HG02798 (cell line): Measurements from ENCODE around the gene KCND3.
"Not testable (repeated sequence)": the region's sequence is repeated elsewhere in the genome, so short reads cannot be mapped to it uniquely, and the experiment has no call there.

Experiments used
- ATAC-seq: cut with Tn5 transposase; IDR thresholded peaks from one replicate; pipeline ENCODE4 v1.9.1; 2021; ENCODE audit warnings: mild to moderate bottlenecking; ENCODE audit not compliant: unreplicated experiment, poor library complexity

The KCND3 gene

GRCh38 chr1:111755331-111756123, 233.9 kb downstream of the KCND3 start, which contains the start of gene DDX20:
Gene DDX20 (plus strand): TSS chr1:111755901. CDS start chr1:111755925, 24 bp downstream.
- ATAC-seq: peak; percentile 94

GRCh38 chr1:111754984-111755330, 234.5 kb downstream of the KCND3 start:
- ATAC-seq: no peak

DNA sequence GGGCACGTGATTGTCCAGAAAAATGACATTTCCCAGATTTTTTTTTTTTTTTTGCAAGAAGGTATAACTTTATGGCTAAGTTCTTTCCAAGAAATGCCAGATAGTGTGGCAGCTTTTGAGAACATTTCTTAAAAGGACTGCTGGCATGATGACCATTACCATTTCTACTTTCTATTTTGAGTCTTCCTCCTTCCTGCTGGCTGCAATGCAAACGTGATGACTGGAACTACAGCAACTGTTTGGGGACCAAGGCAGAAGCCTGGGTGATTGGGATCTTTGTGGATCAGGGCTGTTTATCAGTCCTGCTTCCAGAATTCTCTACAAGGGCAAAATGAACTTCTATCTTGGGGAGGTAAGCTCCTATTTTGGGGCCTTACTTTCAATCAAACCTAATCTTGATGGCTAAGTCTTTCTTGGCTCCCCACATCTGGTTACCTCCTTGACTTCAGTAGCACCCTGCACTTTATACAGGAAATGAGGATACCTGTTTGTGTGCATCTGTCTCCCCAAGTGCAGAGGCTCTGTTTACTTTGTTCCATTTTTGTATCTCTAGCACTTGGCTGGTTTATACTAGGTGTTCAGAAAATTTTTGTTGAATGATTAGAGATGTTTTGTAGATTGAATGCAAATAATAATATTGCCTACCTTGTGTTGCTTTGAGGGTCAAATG, 237.4 kb downstream of the KCND3 start:
- ATAC-seq: no peak

DNA sequence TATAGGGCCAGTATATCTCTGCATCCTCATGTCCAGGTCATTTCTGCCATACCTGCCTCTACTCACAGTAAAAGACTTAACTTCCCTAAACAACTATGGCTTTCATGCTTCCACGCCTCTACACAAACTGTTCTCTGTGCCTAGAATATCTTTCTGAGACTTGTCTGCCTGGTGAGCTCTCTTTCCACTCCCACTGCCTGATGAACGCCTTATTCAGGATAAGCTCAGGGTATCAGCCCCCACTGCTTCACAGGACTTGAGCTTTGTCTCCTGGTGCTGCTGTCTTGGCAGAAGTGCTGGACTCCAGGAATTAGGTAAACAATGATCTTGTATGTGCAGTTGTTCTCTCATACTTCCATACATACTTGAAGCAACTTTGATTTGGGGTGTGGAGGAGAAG, 238.6 kb downstream of the KCND3 start:
- no peak for ATAC-seq

DNA sequence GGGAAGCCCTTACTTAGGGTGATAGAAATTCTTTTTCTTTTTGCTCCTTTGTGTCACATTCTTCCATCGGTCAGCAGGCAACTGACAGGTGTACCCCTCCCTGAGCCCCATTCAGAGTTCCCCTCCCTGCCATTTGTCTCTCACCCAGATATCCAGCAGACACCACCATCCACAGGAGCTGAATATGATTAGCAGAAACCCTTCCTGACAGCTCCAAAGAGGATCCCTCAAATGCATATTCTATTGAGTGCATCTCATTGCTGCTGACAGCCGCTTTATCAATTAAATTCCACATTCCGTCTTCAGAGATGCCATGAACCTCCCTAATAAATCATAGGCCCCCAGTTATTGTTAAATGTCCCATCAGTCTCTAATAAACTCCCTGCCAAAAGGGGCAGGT, 239.8 kb downstream of the KCND3 start:
- no peak for ATAC-seq

GRCh38 chr1:111747947-111748346, 241.5 kb downstream of the KCND3 start:
- ATAC-seq: no peak

- ATAC-seq: peak; percentile 61
These were observed 242.2 kb downstream of the KCND3 start for GRCh38 chr1:111747282-111747734.

GRCh38 chr1:111746614-111746999, 242.9 kb downstream of the KCND3 start:
- no peak for ATAC-seq

DNA sequence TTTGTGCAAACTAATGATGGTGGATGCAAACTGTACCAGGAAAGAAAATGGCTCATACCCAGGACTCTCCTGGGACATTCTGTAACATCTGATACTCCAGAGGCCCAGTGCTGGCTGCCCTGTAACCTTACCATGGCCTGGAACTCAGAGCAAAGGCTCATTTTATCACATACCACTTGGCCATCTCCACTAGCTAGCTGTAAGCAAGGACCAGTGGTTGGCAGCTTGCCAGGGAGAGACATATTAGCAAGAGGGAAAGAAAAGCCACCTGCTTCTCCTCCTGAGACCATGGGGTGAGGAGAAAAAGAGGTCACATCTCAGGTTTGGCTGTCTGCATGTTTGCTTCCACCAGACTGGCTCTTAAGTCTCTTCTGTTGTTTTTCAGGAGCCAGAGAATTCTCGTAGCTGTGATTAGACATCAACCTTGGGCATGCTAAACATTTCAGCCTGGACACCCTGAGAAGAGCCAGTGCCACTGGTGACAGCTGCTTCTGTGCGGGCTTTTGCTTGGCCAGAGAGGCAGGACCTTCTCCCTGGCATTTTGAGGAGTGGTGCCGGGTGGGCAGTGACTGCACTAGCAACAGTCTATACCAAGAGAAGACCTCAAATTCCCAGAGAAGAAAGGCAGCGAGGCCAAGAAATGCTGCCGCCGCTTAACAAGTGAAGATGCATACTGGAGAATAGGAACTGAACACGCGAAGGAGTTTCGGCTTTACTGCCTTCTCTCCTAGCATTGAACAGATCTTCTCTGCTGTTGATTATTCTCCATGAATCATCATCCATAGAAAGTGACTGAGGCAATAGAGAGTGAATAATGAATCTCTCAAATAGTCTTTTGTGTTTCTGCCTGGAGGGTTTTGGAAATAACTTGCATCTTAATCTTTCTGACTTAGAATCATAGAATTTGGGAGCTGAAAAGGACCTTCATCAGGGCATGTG, 243.5 kb downstream of the KCND3 start:
- no peak for ATAC-seq

DNA sequence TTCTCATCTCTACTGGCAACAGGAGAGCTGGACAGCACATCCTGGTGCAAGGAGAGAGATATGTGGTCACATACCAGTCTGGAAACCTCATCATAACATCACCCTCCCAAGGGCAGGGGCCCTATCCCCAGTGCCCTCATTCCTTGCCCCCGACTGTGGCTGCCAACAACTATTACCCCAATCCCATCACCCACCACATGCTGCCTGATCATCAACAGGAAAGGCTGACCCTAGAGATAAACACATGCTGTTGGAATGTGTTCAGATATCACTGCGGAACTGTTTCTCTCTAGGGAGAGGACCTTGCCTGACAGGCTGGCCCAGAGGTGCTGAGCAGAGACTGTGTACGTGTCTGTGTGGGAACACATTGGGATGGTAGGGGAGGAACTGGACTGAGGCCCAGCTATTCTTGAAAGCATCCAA, 245.8 kb downstream of the KCND3 start:
- no peak for ATAC-seq

GRCh38 chr1:111742938-111743549, 246.4 kb downstream of the KCND3 start:
- no peak for ATAC-seq

GRCh38 chr1:111742292-111742691, 247.2 kb downstream of the KCND3 start:
- not testable (repeated sequence) for ATAC-seq

DNA sequence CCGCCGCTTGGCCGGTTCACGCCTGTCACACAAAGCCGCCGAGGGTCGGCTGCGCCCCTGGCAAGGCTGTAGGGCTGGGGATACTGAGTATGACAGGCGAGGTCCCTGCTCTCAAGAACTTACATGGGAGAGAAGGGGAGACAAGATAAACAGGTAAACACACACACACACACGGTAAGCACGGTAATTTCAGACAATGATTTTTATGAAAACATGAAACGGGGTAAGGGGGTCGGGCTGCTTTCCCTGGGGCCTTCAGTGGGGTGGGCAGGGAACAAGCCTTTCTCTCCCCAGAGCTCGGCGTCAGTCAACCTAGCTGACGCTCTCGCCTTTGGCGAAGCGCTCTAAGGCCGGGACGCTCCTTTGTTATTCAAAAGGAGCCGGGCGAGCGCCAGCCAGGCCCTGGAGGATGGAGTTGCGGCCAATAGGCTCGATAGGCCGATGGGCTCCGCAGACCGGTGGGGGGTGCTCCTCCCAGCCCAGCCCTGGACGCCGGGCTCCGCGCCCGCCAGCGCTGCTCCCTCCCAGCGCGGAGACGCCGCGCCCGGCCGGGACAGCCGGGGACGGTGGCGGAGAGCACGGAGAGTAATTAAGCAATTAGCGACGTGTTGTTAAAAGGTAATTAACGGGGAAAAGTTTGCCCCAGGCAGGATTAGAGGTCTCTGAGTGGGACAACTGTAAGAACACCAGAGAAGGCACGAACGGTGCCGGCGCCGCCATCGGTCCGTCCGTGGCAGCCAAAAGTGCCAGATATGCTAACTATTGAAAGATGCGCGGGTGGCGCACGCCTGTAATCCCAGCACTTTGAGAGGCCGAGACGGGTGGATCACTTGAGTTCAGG, 249.3 kb downstream of the KCND3 start:
- no peak for ATAC-seq

- peak; percentile 90 for ATAC-seq
These were observed 250.1 kb downstream of the KCND3 start, which contains the start of gene INKA2 for GRCh38 chr1:111739194-111739924. Gene INKA2 (minus strand): TSS chr1:111739395. CDS start chr1:111739242, 153 bp downstream.

DNA sequence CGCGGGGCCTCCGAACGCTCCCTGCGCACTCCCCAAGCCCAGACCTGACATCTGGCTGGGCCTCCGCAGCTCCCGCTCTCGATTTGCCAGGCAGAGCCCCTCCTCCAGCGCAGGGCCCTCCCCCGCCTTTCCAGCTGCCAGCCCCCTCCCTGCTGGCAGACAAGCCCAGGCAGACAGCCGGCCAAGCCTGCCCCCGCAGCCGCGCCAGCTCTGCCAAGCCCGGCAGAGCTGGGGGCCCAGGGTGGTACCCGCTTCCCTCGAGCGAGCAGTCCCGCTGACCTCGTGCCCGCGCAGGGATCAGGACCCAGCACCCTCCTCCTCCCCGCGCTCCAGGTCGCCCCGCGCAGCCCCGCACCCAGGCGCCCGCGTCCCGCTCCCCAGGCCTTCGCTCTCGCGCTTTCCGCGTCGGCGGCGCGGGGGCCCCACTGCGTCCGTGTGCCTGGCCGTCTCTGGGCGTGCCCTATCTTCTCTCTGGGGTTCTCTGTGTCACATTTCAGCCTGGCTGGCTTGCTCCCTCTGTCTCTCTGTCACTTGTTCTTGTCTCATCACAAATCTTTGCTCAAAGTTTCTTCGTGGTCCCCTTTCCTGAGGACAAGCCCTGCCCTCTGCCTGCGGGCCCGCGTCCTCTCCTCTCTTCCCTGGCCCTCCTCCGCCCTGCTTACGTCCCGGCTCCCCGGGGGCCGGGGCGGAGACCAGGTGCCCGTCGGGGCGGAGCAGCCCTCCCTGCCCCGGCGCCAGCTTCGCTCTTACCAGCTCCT, 250.9 kb downstream of the KCND3 start:
- peak; percentile 59 for ATAC-seq

GRCh38 chr1:111738133-111738435, 251.4 kb downstream of the KCND3 start:
- ATAC-seq: no peak

DNA sequence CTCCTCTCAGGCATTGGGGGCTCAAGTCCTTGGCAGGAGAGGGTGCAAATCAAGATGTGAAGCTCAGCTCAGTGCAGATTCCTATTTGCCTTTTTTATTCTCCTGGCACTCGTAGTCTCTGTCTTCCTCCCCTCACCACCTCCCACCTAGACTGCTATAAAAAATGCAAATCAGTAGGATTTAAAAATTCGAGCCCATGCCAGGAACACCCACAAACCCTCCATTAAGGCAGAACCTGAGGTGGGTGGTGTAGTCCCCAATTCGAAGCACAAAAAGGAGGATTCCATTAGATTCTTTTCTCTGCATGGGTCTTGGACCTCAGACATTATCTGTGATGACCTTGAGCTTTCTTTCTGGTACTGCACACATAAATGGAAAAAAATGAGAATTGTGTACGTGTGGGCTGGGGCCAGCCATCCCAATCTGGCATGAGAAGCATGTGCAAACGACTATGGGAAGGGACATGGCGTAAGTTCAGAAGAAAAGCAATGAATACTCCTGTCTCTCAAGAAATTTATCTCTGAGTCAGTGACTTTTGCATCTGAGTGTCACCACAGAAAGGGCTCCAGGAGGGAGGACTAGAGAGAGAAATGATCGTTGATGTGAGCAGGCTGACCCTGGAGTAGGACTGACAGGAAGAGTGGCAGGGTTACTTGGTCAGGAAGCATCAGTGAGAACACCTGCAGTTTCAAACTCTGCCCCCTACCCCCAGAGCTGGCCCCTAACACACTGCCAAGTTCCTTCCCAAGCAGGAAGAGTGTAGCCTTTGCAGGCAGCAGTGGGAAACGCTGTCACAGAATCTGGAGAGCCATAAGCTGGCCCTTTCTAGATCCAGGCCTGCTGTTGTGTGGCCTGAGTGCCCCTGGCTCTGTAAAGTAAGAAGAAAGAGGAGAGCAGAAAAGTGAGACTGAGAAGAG, 252.0 kb downstream of the KCND3 start:
- ATAC-seq: no peak
